ENCODE data around the gene CFAP73. TPM values are rescaled to one million over a fixed set of nuclear protein-coding genes. Genes with fewer than 3 reads are reported as not detected.

CFAP73 gene
- under 1 TPM in 1 of 6 experiments, not detected in 5; 0.17 TPM for total RNA-seq (2021; fragmentation: NEBNext Ultra II Directional; extraction: Animal tissue kit (Norgen Biotek cat#: 25700))
- long read RNA-seq, result 0 reads

DNA sequence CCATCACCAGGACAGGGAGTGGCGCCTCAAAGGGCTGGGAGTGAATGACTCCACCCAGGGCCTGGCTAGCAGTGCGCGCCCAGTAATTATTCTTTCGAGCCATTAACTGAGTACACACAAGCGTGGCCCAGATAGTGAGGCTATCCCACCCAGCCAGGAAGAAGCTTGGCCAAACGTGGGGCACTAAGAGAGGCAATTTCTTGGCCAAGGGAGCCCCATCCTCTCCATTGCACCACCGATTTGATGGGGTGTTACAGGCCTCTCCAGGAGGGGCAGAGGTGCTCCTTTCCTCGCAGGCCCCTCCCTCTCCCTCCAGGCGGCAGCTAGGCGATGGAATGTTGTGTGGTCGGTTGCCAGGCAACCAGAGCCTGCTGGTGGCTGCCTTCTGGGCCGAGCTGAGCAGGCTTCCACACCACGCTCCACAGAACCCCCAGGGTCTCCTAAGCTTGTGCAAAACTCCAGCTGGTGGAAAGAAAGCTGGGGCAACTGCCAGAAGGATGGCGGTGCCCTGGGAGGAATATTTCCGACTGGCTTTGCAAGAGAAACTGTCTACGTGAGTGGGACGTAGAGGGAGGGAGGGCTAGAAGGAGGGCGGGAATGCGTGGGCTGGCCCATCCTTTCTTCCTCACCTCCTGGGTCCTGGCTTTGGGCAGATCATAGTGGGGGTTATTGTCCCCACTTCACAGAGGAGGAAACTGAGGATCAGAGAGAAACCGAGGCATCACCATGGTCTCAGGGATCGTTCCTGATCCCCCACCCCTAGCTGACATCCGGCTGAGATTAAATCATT lies at the start of gene CFAP73:
Gene CFAP73, plus strand, starts transcription at position 364 of the 790 bp plus-strand sequence. Its CDS starts 134 bp downstream, at position 498.
- DNase-seq, result peak; percentile 88
- no peaks in the 10 kb centered on the region for H3K9me3 Mint-ChIP-seq
- H3K27ac Mint-ChIP-seq, result peak within 1 kb of the TSS; percentile 84
- no peaks in the 10 kb centered on the region for H3K36me3 Mint-ChIP-seq (ENCODE audit: low read depth)
- peaks cover 24% of the 10 kb centered on the region for H3K4me1 Mint-ChIP-seq (ENCODE audit: low read depth)
- TF ChIP-seq CTCF (IDR thresholded peaks at IDR 0.05), result no peak
- peaks cover 26% of the 10 kb centered on the region for H3K27me3 Mint-ChIP-seq (ENCODE audit: insufficient read depth)
- H3K4me3 Mint-ChIP-seq, result peak within 1 kb of the TSS; percentile 79

GRCh38 chr12:113099764-113100163 lies 49.8 kb upstream of the CFAP73 start:
- no peak for DNase-seq
- H3K4me3 Mint-ChIP-seq, result no peak overlapping the region
- H3K4me1 Mint-ChIP-seq (ENCODE audit: low read depth), result peaks cover 13% of the 10 kb centered on the region
- H3K9me3 Mint-ChIP-seq, result no peaks in the 10 kb centered on the region
- H3K27me3 Mint-ChIP-seq (ENCODE audit: insufficient read depth), result peaks cover 18% of the 10 kb centered on the region
- H3K27ac Mint-ChIP-seq, result no peak overlapping the region
- no peaks in the 10 kb centered on the region for H3K36me3 Mint-ChIP-seq (ENCODE audit: low read depth)
- TF ChIP-seq CTCF (IDR thresholded peaks at IDR 0.05), result no peak

- Mint-ChIP-seq H3K27ac (no peak overlapping the region), H3K4me1 (ENCODE audit: low read depth) (peaks cover 13% of the 10 kb centered on the region), H3K9me3 (no peaks in the 10 kb centered on the region), H3K36me3 (ENCODE audit: low read depth) (no peaks in the 10 kb centered on the region), H3K4me3 (no peak overlapping the region), H3K27me3 (ENCODE audit: insufficient read depth) (peaks cover 12% of the 10 kb centered on the region)
- no peak for DNase-seq
- no peak for TF ChIP-seq CTCF (IDR thresholded peaks at IDR 0.05)
These were observed 47.8 kb upstream of the CFAP73 start for GRCh38 chr12:113101751-113102150.

GRCh38 chr12:113102811-113103210 lies 46.7 kb upstream of the CFAP73 start:
- TF ChIP-seq CTCF (IDR thresholded peaks at IDR 0.05), result no peak
- Mint-ChIP-seq H3K4me1 (ENCODE audit: low read depth) (peaks cover 13% of the 10 kb centered on the region), H3K27me3 (ENCODE audit: insufficient read depth) (peaks cover 12% of the 10 kb centered on the region), H3K4me3 (no peak overlapping the region), H3K27ac (no peak overlapping the region), H3K36me3 (ENCODE audit: low read depth) (no peaks in the 10 kb centered on the region), H3K9me3 (no peaks in the 10 kb centered on the region)
- no peak for DNase-seq

GRCh38 chr12:113103756-113104450 lies 45.6 kb upstream of the CFAP73 start:
- no peak for DNase-seq
- H3K36me3 Mint-ChIP-seq (ENCODE audit: low read depth), result no peaks in the 10 kb centered on the region
- H3K4me3 Mint-ChIP-seq, result no peak overlapping the region
- H3K9me3 Mint-ChIP-seq, result no peaks in the 10 kb centered on the region
- TF ChIP-seq CTCF (IDR thresholded peaks at IDR 0.05), result no peak
- H3K27me3 Mint-ChIP-seq (ENCODE audit: insufficient read depth), result peaks cover 13% of the 10 kb centered on the region
- peaks cover 2% of the 10 kb centered on the region for H3K4me1 Mint-ChIP-seq (ENCODE audit: low read depth)
- no peak overlapping the region for H3K27ac Mint-ChIP-seq
